ENCODE data around the gene WSCD1.

WSCD1 gene

DNA sequence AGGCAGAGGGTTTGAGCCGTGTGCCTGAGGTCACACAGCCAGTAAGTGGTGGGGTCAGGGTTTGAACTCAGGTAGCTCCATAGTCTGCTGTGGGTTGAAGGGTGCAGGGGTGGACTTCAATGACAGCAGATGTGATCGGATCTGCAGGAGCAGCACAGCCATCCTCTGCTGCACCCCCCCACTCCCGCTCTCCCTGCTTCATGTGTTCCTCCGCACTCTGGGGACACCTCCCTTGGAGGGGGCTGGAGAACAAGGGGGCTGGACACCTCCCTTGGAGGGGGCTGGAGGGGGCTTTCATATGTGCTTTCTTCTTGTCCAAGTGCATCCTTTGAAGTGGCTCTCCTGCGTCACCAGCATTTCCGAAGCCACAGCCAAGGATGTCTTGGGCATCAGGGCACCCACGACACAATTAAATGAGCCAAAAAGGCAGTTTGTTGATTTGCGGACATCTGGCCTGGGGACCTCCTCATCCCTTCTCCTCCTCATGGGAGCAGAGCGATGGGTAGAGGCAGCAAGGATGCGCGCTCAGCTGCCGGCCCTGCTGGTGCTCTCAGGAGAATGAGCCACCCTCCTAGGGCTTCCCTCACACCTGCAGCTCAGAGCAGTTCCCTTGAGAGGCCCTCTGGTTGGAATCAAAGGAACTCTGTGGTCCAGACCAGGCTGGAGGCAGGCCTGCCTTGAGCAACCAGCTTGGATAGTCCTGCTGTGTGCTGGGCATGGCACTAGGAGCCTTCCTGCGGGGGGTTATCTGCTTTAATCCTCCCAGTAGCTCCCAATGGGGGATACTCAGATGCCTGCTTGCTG, 26.2 kb downstream of the WSCD1 start:
- Histone ChIP-seq H3K27me3 (no peaks in the 10 kb centered on the region), H3K4me2 (peak overlapping the region in 3 of 11 experiments; percentile 18 to 40 (median 25); a peak in 2 of 22 replicates), H3K9me3 (replicated peaks in 1 of 11) (no peaks in the 10 kb centered on the region), H3K4me3 (no peak overlapping the region), H3K4me1 (peaks cover 0 to 9% (median 2%) of the 10 kb centered on the region in 10 experiments; a peak in 4 of 20 replicates), H3K27ac (no peak overlapping the region), H4K20me1 (no peaks in the 10 kb centered on the region; a peak in 1 of 22 replicates), H3K9ac (no peak overlapping the region), H3K36me3 (no peaks in the 10 kb centered on the region)
- no peak for TF ChIP-seq Cebpa-rat (IDR thresholded peaks at IDR 0.05)

DNA sequence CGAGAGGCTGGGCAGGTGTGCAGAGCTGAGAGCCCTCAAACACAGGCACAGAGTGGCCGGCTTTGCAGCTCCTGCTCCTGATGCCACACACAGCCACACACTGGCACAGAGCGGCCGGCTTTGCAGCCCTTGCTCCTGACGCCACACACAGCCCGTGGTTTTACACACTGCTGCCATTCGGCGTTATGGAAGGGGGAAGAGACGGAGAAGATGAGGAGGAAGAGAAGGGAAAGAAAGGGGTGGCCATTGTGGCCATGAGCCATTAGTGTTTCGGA, 26.8 kb downstream of the WSCD1 start:
- no peak overlapping the region for H3K9ac ChIP-seq
- no peaks in the 10 kb centered on the region for H3K36me3 ChIP-seq
- TF ChIP-seq Cebpa-rat (IDR thresholded peaks at IDR 0.05), result no peak
- H3K4me3 ChIP-seq, result no peak overlapping the region
- H3K27me3 ChIP-seq, result no peaks in the 10 kb centered on the region
- H3K27ac ChIP-seq, result no peak overlapping the region
- H4K20me1 ChIP-seq, result no peaks in the 10 kb centered on the region; a peak in 1 of 22 replicates
- no peaks in the 10 kb centered on the region for H3K9me3 ChIP-seq (replicated peaks in 1 of 11)
- H3K4me2 ChIP-seq, result peak overlapping the region in 2 of 11 experiments; percentile 18 to 25; a peak in 1 of 22 replicates
- H3K4me1 ChIP-seq, result peaks cover 0 to 9% (median 2%) of the 10 kb centered on the region in 10 experiments; a peak in 4 of 20 replicates

DNA sequence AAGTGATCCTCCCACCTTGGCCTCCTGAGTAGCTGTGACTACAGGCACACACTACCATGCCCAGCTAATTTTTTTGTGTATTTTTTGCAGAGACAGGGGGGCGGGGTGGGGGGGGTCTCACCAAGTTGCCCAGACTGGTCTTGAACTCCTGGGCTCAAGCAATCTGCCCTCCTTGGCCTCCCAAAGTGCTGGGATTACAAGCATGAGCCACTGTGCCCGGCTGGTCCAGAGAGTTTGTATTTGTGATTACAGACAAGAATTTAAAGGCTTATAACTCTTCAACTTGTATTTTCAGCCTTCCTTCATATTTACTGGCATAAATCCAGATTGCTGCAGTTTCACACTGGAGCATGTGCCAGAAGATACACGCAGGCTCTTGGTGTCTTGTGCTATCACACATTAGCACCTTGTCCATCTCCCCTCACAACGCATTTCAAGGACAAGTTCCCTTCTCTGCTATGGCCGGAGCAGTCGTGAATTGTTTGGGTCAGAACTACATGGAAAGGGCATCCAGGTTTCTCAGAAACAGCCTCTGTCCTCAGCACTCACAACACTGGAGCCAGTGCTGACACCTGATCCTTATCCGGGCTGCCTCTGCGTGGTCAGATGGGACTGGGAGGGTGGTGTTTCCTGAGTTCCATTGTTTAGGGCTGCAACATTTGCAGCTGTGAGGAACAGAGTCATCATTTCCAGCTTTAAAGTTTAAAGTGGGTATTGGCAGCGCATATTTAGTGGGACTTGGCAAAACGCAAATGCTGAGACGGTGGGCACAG, 28.1 kb downstream of the WSCD1 start:
- Histone ChIP-seq H3K27me3 (no peaks in the 10 kb centered on the region), H3K9ac (no peak overlapping the region), H3K4me1 (peaks cover 0 to 9% (median 3%) of the 10 kb centered on the region in 10 experiments; a peak in 4 of 20 replicates), H3K4me3 (no peak overlapping the region), H3K9me3 (replicated peaks in 1 of 11) (no peaks in the 10 kb centered on the region), H3K36me3 (no peaks in the 10 kb centered on the region), H3K4me2 (no peak overlapping the region), H4K20me1 (no peaks in the 10 kb centered on the region; a peak in 1 of 22 replicates), H3K27ac (no peak overlapping the region)
- no peak for TF ChIP-seq Cebpa-rat (IDR thresholded peaks at IDR 0.05)

DNA sequence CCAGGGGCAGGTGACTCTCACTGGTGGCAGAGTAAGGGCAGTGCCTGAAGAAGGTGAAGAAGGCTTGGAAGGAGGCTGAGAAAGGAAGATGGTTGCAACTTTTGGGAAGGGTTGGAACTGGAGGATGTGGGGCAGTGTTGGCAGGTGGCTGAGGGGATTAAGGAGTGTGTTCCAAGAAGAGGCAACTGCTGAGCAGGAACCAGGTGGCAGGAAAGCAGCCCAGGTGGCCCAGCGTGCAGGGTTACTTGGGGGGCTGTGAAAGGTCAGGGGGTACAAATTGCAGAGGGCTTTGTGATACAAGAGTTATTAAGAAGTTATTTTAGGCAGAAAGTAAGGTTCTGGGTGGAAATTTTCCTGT, 28.6 kb downstream of the WSCD1 start:
- no peaks in the 10 kb centered on the region for H3K27me3 ChIP-seq
- no peak overlapping the region for H3K4me2 ChIP-seq
- no peak overlapping the region for H3K4me3 ChIP-seq
- H3K27ac ChIP-seq, result no peak overlapping the region
- TF ChIP-seq Cebpa-rat (IDR thresholded peaks at IDR 0.05), result no peak
- no peaks in the 10 kb centered on the region for H3K36me3 ChIP-seq
- H3K4me1 ChIP-seq, result peaks cover 0 to 15% (median 6%) of the 10 kb centered on the region in 10 experiments; a peak in 5 of 20 replicates
- no peak overlapping the region for H3K9ac ChIP-seq
- no peaks in the 10 kb centered on the region for H3K9me3 ChIP-seq (replicated peaks in 1 of 11)
- H4K20me1 ChIP-seq, result no peaks in the 10 kb centered on the region; a peak in 1 of 22 replicates

GRCh38 chr17:6099492-6099891, 29.3 kb downstream of the WSCD1 start:
- TF ChIP-seq Cebpa-rat (IDR thresholded peaks at IDR 0.05), result no peak
- no peaks in the 10 kb centered on the region for H3K27me3 ChIP-seq
- H4K20me1 ChIP-seq, result no peaks in the 10 kb centered on the region; a peak in 1 of 22 replicates
- no peaks in the 10 kb centered on the region for H3K36me3 ChIP-seq
- H3K4me2 ChIP-seq, result no peak overlapping the region
- H3K27ac ChIP-seq, result no peak overlapping the region
- H3K4me1 ChIP-seq, result peaks cover 0 to 16% (median 7%) of the 10 kb centered on the region in 10 experiments; a peak in 5 of 20 replicates
- no peaks in the 10 kb centered on the region for H3K9me3 ChIP-seq (replicated peaks in 1 of 11)
- H3K4me3 ChIP-seq, result no peak overlapping the region
- H3K9ac ChIP-seq, result no peak overlapping the region

GRCh38 chr17:6100146-6100545, 30.0 kb downstream of the WSCD1 start:
- Histone ChIP-seq H3K9ac (no peak overlapping the region), H3K27ac (no peak overlapping the region), H3K9me3 (replicated peaks in 1 of 11) (no peaks in the 10 kb centered on the region), H4K20me1 (no peaks in the 10 kb centered on the region; a peak in 1 of 22 replicates), H3K4me1 (peaks cover 0 to 16% (median 7%) of the 10 kb centered on the region in 10 experiments; a peak in 5 of 20 replicates), H3K4me3 (no peak overlapping the region), H3K4me2 (no peak overlapping the region), H3K36me3 (no peaks in the 10 kb centered on the region), H3K27me3 (no peaks in the 10 kb centered on the region)
- no peak for TF ChIP-seq Cebpa-rat (IDR thresholded peaks at IDR 0.05)

DNA sequence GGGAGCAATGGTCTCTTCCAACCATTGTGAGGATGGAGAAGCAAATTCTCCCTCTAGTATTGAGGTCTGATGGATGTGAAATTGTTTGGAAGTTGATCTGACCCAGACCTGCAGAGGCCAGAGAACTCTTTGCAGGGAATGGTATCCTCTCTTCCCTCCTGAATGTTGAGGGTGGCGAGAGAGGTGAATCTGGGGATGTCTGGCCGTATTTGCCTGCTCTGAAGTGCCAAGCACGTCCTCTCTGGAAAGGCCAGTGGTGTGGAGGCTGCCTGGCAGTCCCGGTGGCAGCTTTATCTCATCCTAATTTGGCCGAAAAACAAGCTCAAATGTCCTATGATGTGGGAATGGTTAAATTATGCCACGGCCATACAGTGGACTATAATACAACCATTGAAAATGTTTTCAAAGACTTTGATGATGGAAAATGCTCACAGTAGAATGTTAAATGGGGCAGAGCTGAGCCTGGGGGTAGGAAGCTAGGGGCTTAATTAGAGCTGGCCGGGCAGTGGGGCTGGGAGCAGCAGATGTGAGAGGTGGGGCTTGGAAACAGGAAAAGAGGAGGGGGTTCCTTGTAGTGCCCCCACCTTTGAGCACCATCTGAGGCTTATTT, 30.8 kb downstream of the WSCD1 start:
- H3K9ac ChIP-seq, result no peak overlapping the region
- TF ChIP-seq Cebpa-rat (IDR thresholded peaks at IDR 0.05), result no peak
- no peaks in the 10 kb centered on the region for H4K20me1 ChIP-seq
- no peak overlapping the region for H3K27ac ChIP-seq
- H3K9me3 ChIP-seq (replicated peaks in 1 of 11), result no peaks in the 10 kb centered on the region
- H3K27me3 ChIP-seq, result no peaks in the 10 kb centered on the region
- H3K36me3 ChIP-seq, result no peaks in the 10 kb centered on the region
- H3K4me1 ChIP-seq, result peaks cover 0 to 16% (median 7%) of the 10 kb centered on the region in 10 experiments; a peak in 5 of 20 replicates
- H3K4me2 ChIP-seq, result no peak overlapping the region
- H3K4me3 ChIP-seq, result no peak overlapping the region

DNA sequence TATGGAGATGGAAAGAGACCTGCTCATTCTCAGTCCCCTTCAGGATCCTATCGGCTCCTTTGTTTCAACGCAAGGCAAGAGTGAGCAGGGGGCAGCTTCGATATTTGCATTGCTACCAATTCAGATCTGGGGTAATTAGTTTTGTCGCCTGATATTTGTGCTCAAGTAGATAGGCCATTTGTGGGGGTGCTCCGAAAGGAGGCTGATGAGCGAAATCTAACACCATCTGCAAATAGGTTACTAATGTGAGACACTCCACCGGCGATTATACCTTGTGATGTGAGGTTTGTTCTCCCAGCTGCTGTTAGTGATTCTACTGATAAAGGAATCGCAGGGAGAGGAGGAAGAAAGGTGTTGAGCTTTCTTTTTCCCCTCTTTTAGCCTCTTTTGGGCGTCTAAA, 31.5 kb downstream of the WSCD1 start:
- Histone ChIP-seq H3K9ac (no peak overlapping the region), H3K4me3 (no peak overlapping the region), H4K20me1 (no peaks in the 10 kb centered on the region), H3K4me2 (no peak overlapping the region), H3K27me3 (no peaks in the 10 kb centered on the region), H3K9me3 (replicated peaks in 1 of 11) (peaks cover 0 to 5% (median 0%) of the 10 kb centered on the region in 11 experiments; a peak in 2 of 22 replicates), H3K27ac (no peak overlapping the region), H3K36me3 (no peaks in the 10 kb centered on the region), H3K4me1 (peaks cover 0 to 10% (median 3%) of the 10 kb centered on the region in 10 experiments; a peak in 5 of 20 replicates)
- no peak for TF ChIP-seq Cebpa-rat (IDR thresholded peaks at IDR 0.05)

DNA sequence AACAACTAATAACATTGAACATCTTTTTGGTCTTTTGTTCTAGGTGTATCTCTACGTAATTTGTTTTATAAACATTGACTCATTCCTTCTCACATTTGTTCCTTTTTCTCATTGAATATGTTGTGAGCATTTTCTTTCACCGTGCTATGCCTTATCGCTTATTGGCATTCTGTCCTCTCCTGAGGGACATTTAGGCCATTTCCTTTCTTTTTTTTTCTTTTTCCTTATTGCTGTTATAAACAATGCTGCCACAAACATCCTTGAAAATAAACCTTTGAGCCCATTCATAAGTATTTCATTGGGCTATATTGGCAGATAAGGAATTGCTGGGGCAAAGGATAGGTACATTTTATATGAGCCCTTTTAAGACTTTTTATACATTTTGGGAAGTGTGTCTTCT, 32.4 kb downstream of the WSCD1 start:
- no peak overlapping the region for H3K4me2 ChIP-seq
- TF ChIP-seq Cebpa-rat (IDR thresholded peaks at IDR 0.05), result no peak

More for the DNA sequence above, 32.4 kb downstream of the WSCD1 start:
- no peaks in the 10 kb centered on the region for H3K36me3 ChIP-seq
- no peaks in the 10 kb centered on the region for H3K27me3 ChIP-seq
- H4K20me1 ChIP-seq, result no peaks in the 10 kb centered on the region
- H3K9me3 ChIP-seq (replicated peaks in 1 of 11), result peaks cover 0 to 5% (median 0%) of the 10 kb centered on the region in 11 experiments; a peak in 2 of 22 replicates
- no peak overlapping the region for H3K9ac ChIP-seq
- no peak overlapping the region for H3K4me3 ChIP-seq
- peaks cover 0 to 9% (median 0%) of the 10 kb centered on the region in 10 experiments; a peak in 3 of 20 replicates for H3K4me1 ChIP-seq
- no peak overlapping the region for H3K27ac ChIP-seq
